ENCODE measurements around the gene BACH2. TPM values are rescaled to one million over a fixed set of nuclear protein-coding genes. Genes with fewer than 3 reads are reported as not detected.
A peak's percentile ranks its signal among the peaks of the same experiment; 100 is the strongest.

Gene BACH2
- total and polyA plus RNA-seq, 2 donors (not counting 1 experiment from before 2014, with no cell fraction given) = 2.2 to 2.6 TPM

DNA sequence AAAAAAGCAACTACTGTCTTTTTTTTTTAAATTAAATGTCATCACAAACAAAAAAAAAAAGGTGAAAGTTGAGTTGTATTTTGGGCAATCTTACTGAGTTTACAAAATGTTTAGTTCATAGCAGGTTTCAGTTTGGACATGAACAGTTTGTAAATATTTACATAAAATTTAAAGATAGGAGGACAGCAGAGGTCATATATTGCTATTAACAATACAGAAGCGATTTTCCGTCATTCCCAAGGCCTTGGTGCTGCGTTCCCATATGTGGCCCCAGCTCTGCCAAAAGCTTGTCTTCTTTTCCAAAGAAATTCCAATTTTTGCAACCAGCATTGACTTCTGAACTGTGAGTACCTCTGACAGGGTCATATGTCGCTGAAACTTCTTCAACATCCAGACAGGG lies 5.1 kb downstream of the BACH2 start:
- no peak overlapping the region for H3K27ac ChIP-seq (ENCODE audit: insufficient read depth, low read length)
- no peak overlapping the region for H3K9ac ChIP-seq (ENCODE audit: insufficient read depth, low read length)
- DNase-seq (ENCODE audit: low read depth in 2 of 2) = no peak
- no peaks in the 10 kb centered on the region for H3K27me3 ChIP-seq (ENCODE audit: control insufficient read depth, insufficient read depth, low read length)
- no peak overlapping the region for H2AFZ ChIP-seq (ENCODE audit: low read length)
- H4K20me1 ChIP-seq (ENCODE audit: control insufficient read depth, extremely low read depth, insufficient read depth, low read length) = no peaks in the 10 kb centered on the region
- H3K36me3 ChIP-seq (ENCODE audit: control insufficient read depth, insufficient read depth, low read length) = no peaks in the 10 kb centered on the region
- no peak overlapping the region for H3K4me3 ChIP-seq (replicated peaks in 1 of 4; ENCODE audit: control extremely low read depth in 1 of 4, insufficient read depth in 1 of 4, low read depth in 3 of 4, low read length in 4 of 4)
- H3K9me3 ChIP-seq (ENCODE audit: control insufficient read depth, insufficient read depth, low read depth, low read length) = no peaks in the 10 kb centered on the region
- H3K79me2 ChIP-seq (ENCODE audit: control insufficient read depth, insufficient read depth, low read length) = no peaks in the 10 kb centered on the region
- no peak overlapping the region for H3K4me2 ChIP-seq (ENCODE audit: extremely low read depth, insufficient read depth, low read length)
- no peak for TF ChIP-seq EZH2 (IDR thresholded peaks at IDR 0.05; ENCODE audit: low read length, missing control alignments)
- TF ChIP-seq, protein P1, sequence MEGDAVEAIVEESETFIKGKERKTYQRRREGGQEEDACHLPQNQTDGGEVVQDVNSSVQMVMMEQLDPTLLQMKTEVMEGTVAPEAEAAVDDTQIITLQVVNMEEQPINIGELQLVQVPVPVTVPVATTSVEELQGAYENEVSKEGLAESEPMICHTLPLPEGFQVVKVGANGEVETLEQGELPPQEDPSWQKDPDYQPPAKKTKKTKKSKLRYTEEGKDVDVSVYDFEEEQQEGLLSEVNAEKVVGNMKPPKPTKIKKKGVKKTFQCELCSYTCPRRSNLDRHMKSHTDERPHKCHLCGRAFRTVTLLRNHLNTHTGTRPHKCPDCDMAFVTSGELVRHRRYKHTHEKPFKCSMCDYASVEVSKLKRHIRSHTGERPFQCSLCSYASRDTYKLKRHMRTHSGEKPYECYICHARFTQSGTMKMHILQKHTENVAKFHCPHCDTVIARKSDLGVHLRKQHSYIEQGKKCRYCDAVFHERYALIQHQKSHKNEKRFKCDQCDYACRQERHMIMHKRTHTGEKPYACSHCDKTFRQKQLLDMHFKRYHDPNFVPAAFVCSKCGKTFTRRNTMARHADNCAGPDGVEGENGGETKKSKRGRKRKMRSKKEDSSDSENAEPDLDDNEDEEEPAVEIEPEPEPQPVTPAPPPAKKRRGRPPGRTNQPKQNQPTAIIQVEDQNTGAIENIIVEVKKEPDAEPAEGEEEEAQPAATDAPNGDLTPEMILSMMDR (conservative IDR thresholded peaks at IDR 0.05 in 1 of 2, IDR thresholded peaks at IDR 0.05 in 1 of 2; ENCODE audit: low read depth in 1 of 2, low read length in 2 of 2) = no peak
- no peaks in the 10 kb centered on the region for H3K4me1 ChIP-seq (ENCODE audit: control insufficient read depth, extremely low read depth, insufficient read depth, low read length)

GRCh38 chr6:90290811-90291420 lies 5.7 kb downstream of the BACH2 start:
- Histone ChIP-seq H3K4me2 (ENCODE audit: extremely low read depth, insufficient read depth, low read length) (no peak overlapping the region), H3K9me3 (ENCODE audit: control insufficient read depth, insufficient read depth, low read depth, low read length) (no peaks in the 10 kb centered on the region), H3K4me3 (replicated peaks in 1 of 4; ENCODE audit: control extremely low read depth in 1 of 4, insufficient read depth in 1 of 4, low read depth in 3 of 4, low read length in 4 of 4) (no peak overlapping the region), H3K36me3 (ENCODE audit: control insufficient read depth, insufficient read depth, low read length) (no peaks in the 10 kb centered on the region), H2AFZ (ENCODE audit: low read length) (no peak overlapping the region), H3K27me3 (ENCODE audit: control insufficient read depth, insufficient read depth, low read length) (no peaks in the 10 kb centered on the region), H3K79me2 (ENCODE audit: control insufficient read depth, insufficient read depth, low read length) (no peaks in the 10 kb centered on the region), H4K20me1 (ENCODE audit: control insufficient read depth, extremely low read depth, insufficient read depth, low read length) (no peaks in the 10 kb centered on the region), H3K27ac (ENCODE audit: insufficient read depth, low read length) (no peak overlapping the region), H3K4me1 (ENCODE audit: control insufficient read depth, extremely low read depth, insufficient read depth, low read length) (no peaks in the 10 kb centered on the region), H3K9ac (ENCODE audit: insufficient read depth, low read length) (no peak overlapping the region)
- peak in 1 of 2 donors; percentile 88 for DNase-seq (ENCODE audit: low read depth in 2 of 2)
- TF ChIP-seq EZH2 (IDR thresholded peaks at IDR 0.05; ENCODE audit: low read length, missing control alignments) = no peak
- TF ChIP-seq, protein P1 (conservative IDR thresholded peaks at IDR 0.05 in 1 of 2, IDR thresholded peaks at IDR 0.05 in 1 of 2; ENCODE audit: low read depth in 1 of 2, low read length in 2 of 2) = no peak

GRCh38 chr6:90289902-90290301 lies 6.7 kb downstream of the BACH2 start:
- Histone ChIP-seq H3K9me3 (ENCODE audit: control insufficient read depth, insufficient read depth, low read depth, low read length) (no peaks in the 10 kb centered on the region), H3K4me3 (replicated peaks in 1 of 4; ENCODE audit: control extremely low read depth in 1 of 4, insufficient read depth in 1 of 4, low read depth in 3 of 4, low read length in 4 of 4) (no peak overlapping the region), H3K4me2 (ENCODE audit: extremely low read depth, insufficient read depth, low read length) (no peak overlapping the region), H3K27me3 (ENCODE audit: control insufficient read depth, insufficient read depth, low read length) (no peaks in the 10 kb centered on the region), H3K9ac (ENCODE audit: insufficient read depth, low read length) (no peak overlapping the region), H3K36me3 (ENCODE audit: control insufficient read depth, insufficient read depth, low read length) (no peaks in the 10 kb centered on the region), H3K4me1 (ENCODE audit: control insufficient read depth, extremely low read depth, insufficient read depth, low read length) (peaks cover 2% of the 10 kb centered on the region), H3K79me2 (ENCODE audit: control insufficient read depth, insufficient read depth, low read length) (no peaks in the 10 kb centered on the region), H4K20me1 (ENCODE audit: control insufficient read depth, extremely low read depth, insufficient read depth, low read length) (no peaks in the 10 kb centered on the region), H2AFZ (ENCODE audit: low read length) (no peak overlapping the region), H3K27ac (ENCODE audit: insufficient read depth, low read length) (no peak overlapping the region)
- TF ChIP-seq, protein P1 (conservative IDR thresholded peaks at IDR 0.05 in 1 of 2, IDR thresholded peaks at IDR 0.05 in 1 of 2; ENCODE audit: low read depth in 1 of 2, low read length in 2 of 2) = no peak
- TF ChIP-seq EZH2 (IDR thresholded peaks at IDR 0.05; ENCODE audit: low read length, missing control alignments) = no peak
- no peak for DNase-seq (ENCODE audit: low read depth in 2 of 2)

Data from fibroblast of lung (primary cell).